Measurements from ENCODE around the gene PRKACG. TPM values are rescaled to one million over a fixed set of nuclear protein-coding genes. Genes with fewer than 3 reads are reported as not detected.

The PRKACG gene
- total RNA-seq, 1 donor from 2014 or later, result not detected

DNA sequence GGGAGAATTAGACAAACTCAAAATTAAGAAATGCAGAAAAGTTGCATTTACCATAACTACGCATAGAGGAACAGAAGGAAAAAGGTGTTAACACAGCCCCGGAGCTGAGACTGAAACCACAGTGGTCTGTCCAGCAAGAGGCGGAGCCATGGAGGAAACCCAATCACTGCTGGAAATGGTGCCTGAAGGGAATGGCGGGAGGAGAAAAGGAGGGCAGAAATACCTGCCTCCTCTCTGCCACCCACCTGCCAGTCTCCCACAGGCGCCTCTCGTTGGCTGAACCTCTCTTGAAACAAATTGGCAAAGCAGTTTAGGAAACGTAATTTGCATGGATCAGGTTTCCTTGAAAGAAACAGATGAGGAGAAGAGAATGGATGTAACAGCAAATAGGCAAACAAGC is 9.7 kb upstream of the PRKACG start:
- H3K36me3 Mint-ChIP-seq (ENCODE audit: low read depth), result peaks cover 2% of the 10 kb centered on the region
- H3K27ac Mint-ChIP-seq (ENCODE audit: unreplicated experiment), result no peak overlapping the region
- H3K4me3 Mint-ChIP-seq (ENCODE audit: unreplicated experiment), result no peak overlapping the region
- no peaks in the 10 kb centered on the region for H3K9me3 Mint-ChIP-seq (ENCODE audit: low read depth)
- peaks cover 26% of the 10 kb centered on the region for H3K27me3 Mint-ChIP-seq (ENCODE audit: low read depth)
- H3K4me1 Mint-ChIP-seq (ENCODE audit: low read depth), result no peaks in the 10 kb centered on the region
- DNase-seq (ENCODE audit: low spot score), result no peak
- no peak for TF ChIP-seq CTCF (IDR thresholded peaks at IDR 0.05)

DNA sequence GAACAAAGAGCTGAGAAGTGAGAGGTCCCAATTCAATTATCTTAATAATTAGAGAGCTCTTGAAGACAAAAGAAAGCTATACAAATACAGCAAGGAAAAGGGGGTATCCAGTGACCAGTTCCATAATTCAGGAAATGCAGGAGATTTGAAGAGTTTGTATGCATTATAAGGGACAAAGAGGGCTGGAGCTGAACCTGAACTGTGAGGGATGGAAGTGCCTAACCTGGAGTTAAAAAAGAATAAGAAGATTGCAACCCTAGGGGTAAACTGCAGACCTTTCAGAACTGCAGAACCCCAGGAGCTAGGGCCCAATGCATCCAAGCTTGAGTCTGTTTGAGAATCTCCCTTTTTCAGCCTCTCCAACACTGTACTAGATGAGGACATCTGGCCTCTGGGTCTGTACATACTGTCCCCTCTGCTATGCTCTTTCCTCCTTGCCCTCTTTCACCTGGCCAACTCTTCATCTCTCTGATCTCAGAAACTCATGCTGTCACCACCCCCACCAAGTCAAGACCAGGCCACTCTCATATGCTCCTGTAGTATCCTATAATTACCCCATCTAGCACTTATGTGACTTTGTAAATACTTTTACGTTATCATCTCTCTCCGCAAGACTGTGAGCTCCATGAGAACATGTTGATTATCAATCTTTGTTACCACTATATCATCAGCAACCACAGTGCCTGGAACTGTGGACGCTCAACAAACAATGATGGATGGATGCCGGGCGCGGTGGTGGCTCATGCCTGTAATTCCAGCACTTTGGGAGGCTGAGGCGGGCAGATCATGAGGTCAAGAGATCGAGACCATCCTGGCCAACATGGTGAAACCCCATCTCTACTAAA is 6.6 kb upstream of the PRKACG start:
- no peak for DNase-seq (ENCODE audit: low spot score)
- Mint-ChIP-seq H3K9me3 (ENCODE audit: low read depth) (no peaks in the 10 kb centered on the region), H3K4me3 (ENCODE audit: unreplicated experiment) (no peak overlapping the region), H3K27me3 (ENCODE audit: low read depth) (peaks cover 29% of the 10 kb centered on the region), H3K27ac (ENCODE audit: unreplicated experiment) (no peak overlapping the region), H3K4me1 (ENCODE audit: low read depth) (no peaks in the 10 kb centered on the region), H3K36me3 (ENCODE audit: low read depth) (peaks cover 2% of the 10 kb centered on the region)
- TF ChIP-seq CTCF (IDR thresholded peaks at IDR 0.05), result no peak

GRCh38 chr9:69019808-69020207 is 5.9 kb upstream of the PRKACG start:
- Mint-ChIP-seq H3K9me3 (ENCODE audit: low read depth) (no peaks in the 10 kb centered on the region), H3K4me1 (ENCODE audit: low read depth) (no peaks in the 10 kb centered on the region), H3K4me3 (ENCODE audit: unreplicated experiment) (no peak overlapping the region), H3K27ac (ENCODE audit: unreplicated experiment) (no peak overlapping the region), H3K27me3 (ENCODE audit: low read depth) (peaks cover 34% of the 10 kb centered on the region), H3K36me3 (ENCODE audit: low read depth) (peaks cover 2% of the 10 kb centered on the region)
- no peak for DNase-seq (ENCODE audit: low spot score)
- no peak for TF ChIP-seq CTCF (IDR thresholded peaks at IDR 0.05)

GRCh38 chr9:69018737-69019136 is 4.8 kb upstream of the PRKACG start:
- TF ChIP-seq CTCF (IDR thresholded peaks at IDR 0.05), result no peak
- no peak overlapping the region for H3K4me3 Mint-ChIP-seq (ENCODE audit: unreplicated experiment)
- no peak for DNase-seq (ENCODE audit: low spot score)
- H3K36me3 Mint-ChIP-seq (ENCODE audit: low read depth), result peaks cover 2% of the 10 kb centered on the region
- H3K27me3 Mint-ChIP-seq (ENCODE audit: low read depth), result peaks cover 31% of the 10 kb centered on the region
- no peaks in the 10 kb centered on the region for H3K9me3 Mint-ChIP-seq (ENCODE audit: low read depth)
- no peak overlapping the region for H3K27ac Mint-ChIP-seq (ENCODE audit: unreplicated experiment)
- no peaks in the 10 kb centered on the region for H3K4me1 Mint-ChIP-seq (ENCODE audit: low read depth)

DNA sequence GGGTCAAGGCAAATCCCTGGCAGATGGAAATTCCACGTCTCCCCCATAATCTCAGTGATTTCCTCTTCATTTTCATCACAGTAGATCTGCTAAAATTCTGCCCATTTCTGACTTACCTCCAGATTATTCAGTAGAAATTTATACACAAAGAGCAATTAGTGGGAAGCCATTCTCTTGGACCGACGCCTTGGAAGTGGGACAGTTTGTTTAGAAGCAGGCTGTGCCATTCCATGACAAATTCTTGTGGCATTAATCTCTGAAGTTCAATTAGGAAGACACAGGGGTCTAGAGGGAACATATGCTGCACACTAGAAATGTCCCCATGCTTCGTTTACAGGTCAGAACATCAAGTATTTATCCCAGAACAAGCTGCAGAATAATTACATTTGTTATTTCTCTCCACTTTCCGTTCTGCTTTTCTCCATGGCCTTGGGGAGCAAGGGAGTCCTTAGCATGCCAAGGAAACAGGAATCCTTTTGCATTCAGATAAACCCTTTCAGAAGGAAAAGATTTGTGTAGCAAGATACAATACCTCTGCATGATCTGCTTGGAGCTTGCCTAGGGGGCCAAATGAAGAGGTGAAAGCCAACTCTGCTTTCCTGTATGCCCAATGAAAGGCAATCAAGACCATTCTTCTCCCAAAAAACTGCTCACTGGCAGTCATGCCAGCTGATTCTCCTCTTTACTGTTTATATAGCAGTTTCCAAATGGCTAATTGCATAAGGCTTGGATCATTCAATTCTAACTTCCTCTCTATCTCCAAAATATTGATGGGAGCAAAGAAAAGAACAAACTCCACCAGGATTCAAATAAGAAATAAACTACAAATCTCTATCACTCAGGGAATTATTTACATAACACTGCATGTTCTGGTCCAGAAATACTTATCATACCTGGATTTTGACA is 2.5 kb upstream of the PRKACG start:
- no peak overlapping the region for H3K27ac Mint-ChIP-seq (ENCODE audit: unreplicated experiment)
- TF ChIP-seq CTCF (IDR thresholded peaks at IDR 0.05), result no peak
- H3K27me3 Mint-ChIP-seq (ENCODE audit: low read depth), result peaks cover 31% of the 10 kb centered on the region
- peaks cover 2% of the 10 kb centered on the region for H3K36me3 Mint-ChIP-seq (ENCODE audit: low read depth)
- H3K4me3 Mint-ChIP-seq (ENCODE audit: unreplicated experiment), result no peak overlapping the region
- no peak for DNase-seq (ENCODE audit: low spot score)
- H3K4me1 Mint-ChIP-seq (ENCODE audit: low read depth), result no peaks in the 10 kb centered on the region
- no peaks in the 10 kb centered on the region for H3K9me3 Mint-ChIP-seq (ENCODE audit: low read depth)

Data from chondrocyte (in vitro differentiated cells).